K562 (cell line): ENCODE results near the gene COASY. TPM values are rescaled to one million over a fixed set of nuclear protein-coding genes. Genes with fewer than 3 reads are reported as not detected.

Source experiments
- CHD2 ChIP-seq: IDR thresholded peaks from 2 replicates; pipeline ENCODE4 v1.6.1; 2011; ENCODE audit warnings: low read depth, low read length
- E4F1 ChIP-seq: fragments of 250-450 bp; sonication (Bioruptor Pico); IDR thresholded peaks from 2 replicates; pipeline ENCODE4 v1.5.0; 2021; ENCODE audit warnings: mild to moderate bottlenecking, borderline replicate concordance
- ETS1 ChIP-seq: conservative IDR thresholded peaks from 2 replicates; pipeline ENCODE4 v1.6.1; 2011; ENCODE audit warnings: low read depth, mild to moderate bottlenecking, low read length; ENCODE audit not compliant: control insufficient read depth
- ETV5 ChIP-seq: sonication (generic); formaldehyde crosslinking; IDR thresholded peaks from 2 replicates; pipeline ENCODE4 v1.4.0; 2020; ENCODE audit warnings: low read depth, mild to moderate bottlenecking, missing genetic modification reagents
- HNRNPL ChIP-seq: fragments of 200-400 bp; formaldehyde crosslinking; IDR thresholded peaks from 2 replicates; pipeline ENCODE4 v1.6.1; 2017; ENCODE audit warnings: low read depth, mild to moderate bottlenecking, low read length
- ILK ChIP-seq: fragments of 450-650 bp; IDR thresholded peaks from 2 replicates; pipeline ENCODE4 v1.6.1; 2016; ENCODE audit warnings: missing genetic modification characterization, low read depth, mild to moderate bottlenecking, missing compliant biosample characterization, moderate library complexity, borderline replicate concordance
- MCM3 ChIP-seq: fragments of 450-650 bp; IDR thresholded peaks from 2 replicates; pipeline ENCODE4 v1.6.1; 2016
- PHF8 ChIP-seq: fragments of 200-600 bp; sonication (generic); IDR thresholded peaks from 2 replicates; pipeline ENCODE4 v1.6.1; 2012; ENCODE audit warnings: mixed run types, mild to moderate bottlenecking, inconsistent platforms, low read length, moderate library complexity, borderline replicate concordance
- SRSF1 ChIP-seq: fragments of 200-400 bp; formaldehyde crosslinking; IDR thresholded peaks from 2 replicates; pipeline ENCODE4 v1.6.1; 2017; ENCODE audit warnings: mild to moderate bottlenecking, low read depth, low read length, moderate library complexity
- TCF7 ChIP-seq: sonication (generic); IDR thresholded peaks from 2 replicates; pipeline ENCODE4 v1.6.1; 2016; ENCODE audit warnings: antibody characterized with exemption, borderline replicate concordance
- THAP12 ChIP-seq: fragments of 250-450 bp; sonication (Bioruptor Pico); IDR thresholded peaks from 2 replicates; pipeline ENCODE4 v1.9.0; 2021; ENCODE audit warnings: mild to moderate bottlenecking, inconsistent platforms
- TSC22D4 ChIP-seq: fragments of 450-650 bp; IDR thresholded peaks from 2 replicates; pipeline ENCODE4 v1.6.1; 2016; ENCODE audit warnings: missing genetic modification characterization, missing biosample characterization, control low read depth
- ZNF165 ChIP-seq: fragments of 250-450 bp; sonication (Bioruptor Pico); IDR thresholded peaks from 2 replicates; pipeline ENCODE4 v1.4.0; 2020; ENCODE audit warnings: borderline replicate concordance
- ZNF175 ChIP-seq: fragments of 200-800 bp; sonication (Bioruptor generic); IDR thresholded peaks from 2 replicates; pipeline ENCODE4 v1.6.1; 2016; ENCODE audit warnings: low read depth, mild to moderate bottlenecking, missing genetic modification characterization, missing compliant biosample characterization
- ZNF354B ChIP-seq: fragments of 250-450 bp; sonication (Bioruptor Pico); IDR thresholded peaks from 2 replicates; pipeline ENCODE4 v1.4.0; 2020
- ZNF586 ChIP-seq: fragments of 450-650 bp; formaldehyde crosslinking; conservative IDR thresholded peaks from 2 replicates; pipeline ENCODE4 v1.4.0; 2020; ENCODE audit warnings: mild to moderate bottlenecking, moderate library complexity
- ZNF766 ChIP-seq: fragments of 200-800 bp; sonication (Bioruptor generic); conservative IDR thresholded peaks from 2 replicates; pipeline ENCODE4 v1.6.1; 2016; ENCODE audit warnings: missing genetic modification characterization, missing compliant biosample characterization
- polyA plus RNA-seq, 8 experiments: library from polyadenylated mRNA; depleted of rRNA in 4 of 8; stranded (reverse) in 5 of 8; unstranded in 3 of 8; fragments of >200 nt; fragmentation: Nextera tagmentation in 2 of 8; fragmentation: Illumina TruSeq in 1 of 8; extraction: Ambion mirVana in 2 of 8; extraction: Trizol in 1 of 8; gene quantifications; 2 replicates each; pipeline versions ENCODE4 v1.2.1 to v1.2.3, GENCODE V29; 2011 to 2014; ENCODE audit warnings: inconsistent platforms in 1 of 8, missing spikeins in 1 of 8
- total RNA-seq, 7 experiments: library from RNA; depleted of rRNA in 6 of 7; stranded (reverse); fragments of >200 nt in 6 of 7; fragmentation: Illumina TruSeq in 2 of 7; extraction: Trizol in 2 of 7; gene quantifications; 2 replicates each; pipeline versions ENCODE4 v1.2.1 to v1.2.3, GENCODE V29; 2011 to 2021; ENCODE audit warnings: low replicate concordance in 1 of 7
- TF ChIP-seq, protein P1 (sequence below): IDR thresholded peaks from 3 replicates; pipeline ENCODE4 v1.6.1; 2011; ENCODE audit warnings: borderline replicate concordance, mild to moderate bottlenecking; ENCODE audit not compliant: insufficient read length, insufficient read depth
- TF ChIP-seq, protein P2 (sequence below): sonication (generic); formaldehyde crosslinking; IDR thresholded peaks from 2 replicates; pipeline ENCODE4 v1.8.0; 2022; ENCODE audit warnings: missing genetic modification reagents, mild to moderate bottlenecking, borderline replicate concordance

Gene COASY
- total and polyA plus RNA-seq, 9 of the 15 experiments (the other 6 are each of a cell fraction or from before 2014, with no cell fraction given) = 25.4 to 175 (median 62.3) TPM

- TF ChIP-seq ILK (no peak), ZNF165 (CRISPR knock-in tag) (no peak), PHF8 (peak; percentile 61; the same call in 1 of the 2 replicates), SRSF1 (no peak), TCF7 (no peak), ZNF354B (CRISPR knock-in tag) (no peak), ZNF586 (CRISPR knock-in tag) (no peak), E4F1 (no peak; the same call in 1 of the 2 replicates), MCM3 (no peak), ETS1 (0 out of 2 replicates have a peak, but pooled peaks have one; percentile 47), ZNF766 (CRISPR knock-in tag) (no peak), HNRNPL (peak; percentile 66), CHD2 (no peak), ETV5 (CRISPR knock-in tag) (no peak), THAP12 (CRISPR knock-in tag) (no peak), TSC22D4 (tag) (no peak), ZNF175 (CRISPR knock-in tag) (no peak)
- TF ChIP-seq, protein P1, sequence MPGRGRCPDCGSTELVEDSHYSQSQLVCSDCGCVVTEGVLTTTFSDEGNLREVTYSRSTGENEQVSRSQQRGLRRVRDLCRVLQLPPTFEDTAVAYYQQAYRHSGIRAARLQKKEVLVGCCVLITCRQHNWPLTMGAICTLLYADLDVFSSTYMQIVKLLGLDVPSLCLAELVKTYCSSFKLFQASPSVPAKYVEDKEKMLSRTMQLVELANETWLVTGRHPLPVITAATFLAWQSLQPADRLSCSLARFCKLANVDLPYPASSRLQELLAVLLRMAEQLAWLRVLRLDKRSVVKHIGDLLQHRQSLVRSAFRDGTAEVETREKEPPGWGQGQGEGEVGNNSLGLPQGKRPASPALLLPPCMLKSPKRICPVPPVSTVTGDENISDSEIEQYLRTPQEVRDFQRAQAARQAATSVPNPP = no peak
- TF ChIP-seq, protein P2, sequence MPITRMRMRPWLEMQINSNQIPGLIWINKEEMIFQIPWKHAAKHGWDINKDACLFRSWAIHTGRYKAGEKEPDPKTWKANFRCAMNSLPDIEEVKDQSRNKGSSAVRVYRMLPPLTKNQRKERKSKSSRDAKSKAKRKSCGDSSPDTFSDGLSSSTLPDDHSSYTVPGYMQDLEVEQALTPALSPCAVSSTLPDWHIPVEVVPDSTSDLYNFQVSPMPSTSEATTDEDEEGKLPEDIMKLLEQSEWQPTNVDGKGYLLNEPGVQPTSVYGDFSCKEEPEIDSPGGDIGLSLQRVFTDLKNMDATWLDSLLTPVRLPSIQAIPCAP (CRISPR knock-in tag) = no peak
Measured at GRCh38 chr17:42536372-42537155, 25.4 kb upstream of the COASY start (continued).
